A204.1 (cell line): ENCODE results near the gene MCM9.

ENCODE experiments used
- FAIRE-seq: peaks from 2 replicates; lab custom pipeline; 2012; peaks lifted over from hg19 to GRCh38; lab: Jason Lieb, UNC

The MCM9 gene

GRCh38 chr6:118932421-118932820 lies 2.5 kb downstream of the MCM9 start:
- FAIRE-seq, result no peak

- no peak for FAIRE-seq
Observed at GRCh38 chr6:118931436-118931835, 3.5 kb downstream of the MCM9 start.

DNA sequence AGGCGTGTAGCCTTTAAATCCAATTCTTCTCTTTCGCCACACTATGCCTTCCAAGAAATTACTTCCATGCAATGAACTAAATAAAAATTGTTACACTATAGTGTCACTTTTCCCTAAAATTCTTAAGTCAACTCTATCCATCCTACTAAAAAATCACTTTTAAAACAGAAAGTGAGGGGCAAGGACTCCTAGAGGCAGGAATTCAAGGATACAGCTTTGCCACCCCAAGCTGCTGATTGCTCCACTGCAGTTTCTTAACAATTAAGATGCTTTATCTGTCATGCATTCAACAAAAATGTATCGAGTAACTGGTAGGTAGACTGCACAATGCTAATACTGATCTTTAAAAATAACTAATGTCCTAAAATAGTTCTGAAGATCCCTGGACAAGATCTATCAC lies 4.3 kb downstream of the MCM9 start:
- no peak for FAIRE-seq

- FAIRE-seq, result no peak
Observed at GRCh38 chr6:118923035-118923434, 11.9 kb downstream of the MCM9 start.

DNA sequence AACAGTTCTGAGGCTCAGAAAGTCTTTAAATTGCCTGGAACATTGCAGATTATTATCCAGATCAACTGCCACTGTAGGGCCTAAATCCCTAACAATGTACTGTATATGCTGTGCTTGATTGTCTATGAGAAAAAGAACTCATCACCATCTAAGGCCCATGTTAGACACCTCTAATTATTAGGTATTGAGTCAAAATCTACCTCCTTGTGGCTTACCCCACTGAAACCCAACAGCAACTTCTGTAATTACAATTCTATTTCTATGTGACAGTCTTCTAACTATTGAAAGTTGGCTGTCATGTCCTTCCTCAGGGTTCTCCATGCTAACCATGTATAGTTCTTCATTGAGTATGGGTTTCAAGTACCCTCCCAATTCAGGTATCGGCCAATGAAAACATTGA lies 13.9 kb downstream of the MCM9 start:
- no peak for FAIRE-seq

DNA sequence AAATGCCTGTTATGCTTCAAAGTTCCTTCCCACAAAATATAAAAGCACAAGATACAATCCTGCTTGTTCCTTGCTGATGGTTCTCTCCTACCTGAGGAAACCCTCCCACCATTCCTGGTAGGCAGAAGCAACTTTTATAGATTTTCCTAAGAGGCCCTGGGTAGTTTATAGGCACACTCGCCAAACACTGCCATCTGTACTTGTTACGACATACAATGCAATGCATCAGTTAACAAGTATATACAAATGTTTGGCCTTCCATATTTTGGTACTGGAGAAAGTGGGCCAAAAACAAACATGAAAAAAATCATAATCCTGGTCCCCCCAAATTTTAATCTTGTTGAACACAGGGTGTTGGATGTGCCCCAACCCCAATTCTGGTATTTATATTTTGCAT lies 16.6 kb downstream of the MCM9 start:
- no peak for FAIRE-seq

DNA sequence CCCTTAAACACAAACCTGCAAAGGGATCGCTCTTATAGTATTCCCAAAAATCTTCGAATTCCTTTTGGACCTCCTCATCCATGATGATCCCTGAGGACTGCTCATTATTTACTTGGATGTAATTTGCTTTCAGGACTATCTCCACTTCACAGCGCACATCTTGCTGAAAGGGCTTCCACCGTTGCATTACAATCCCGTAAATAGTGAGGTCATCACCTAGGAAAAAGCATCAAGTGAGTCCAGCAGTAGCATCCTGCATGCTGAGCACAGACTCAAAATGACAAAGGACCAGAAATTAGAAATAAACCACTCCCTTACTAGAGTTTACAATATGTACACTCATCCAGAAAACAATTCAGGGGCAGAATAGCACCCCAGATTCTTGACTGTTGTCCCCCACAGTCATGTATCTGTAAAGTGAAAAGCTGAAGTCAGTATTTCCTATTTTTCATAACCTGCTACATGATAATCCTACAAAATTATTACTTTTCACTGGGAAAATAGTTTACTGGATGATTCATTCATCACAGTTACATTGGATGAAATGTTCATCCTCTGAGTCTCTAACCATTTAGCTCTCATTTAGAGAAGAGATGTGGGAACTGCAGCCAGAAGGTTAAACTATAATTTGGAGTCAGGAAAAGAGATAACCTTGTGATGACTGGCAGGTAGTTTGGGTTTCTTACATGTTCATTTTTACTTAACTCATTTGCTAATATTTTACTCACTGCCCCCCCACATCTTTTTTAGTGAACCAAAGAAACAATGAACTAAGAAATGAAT lies 17.2 kb downstream of the MCM9 start:
- no peak for FAIRE-seq

- FAIRE-seq, result no peak
Observed at GRCh38 chr6:118914598-118914997, 20.4 kb downstream of the MCM9 start.

DNA sequence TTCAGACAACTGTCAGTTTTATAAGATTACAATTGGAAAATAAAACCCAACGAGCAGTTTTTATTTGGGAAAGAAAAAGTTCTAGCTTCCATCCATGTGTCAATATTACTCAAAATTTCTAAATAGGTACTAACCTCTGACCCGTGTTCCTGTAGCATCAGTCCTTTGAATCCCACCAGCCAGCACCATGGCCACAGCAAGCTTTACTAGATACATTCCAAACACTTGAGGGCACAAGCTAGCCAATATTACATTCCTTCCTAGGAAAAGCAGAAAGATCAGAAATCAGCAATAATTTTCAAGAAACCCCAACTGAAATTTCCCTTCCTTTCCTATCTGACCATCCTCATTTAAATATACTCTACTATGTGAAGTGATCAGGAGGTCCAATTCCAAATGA lies 21.8 kb downstream of the MCM9 start:
- FAIRE-seq, result no peak

DNA sequence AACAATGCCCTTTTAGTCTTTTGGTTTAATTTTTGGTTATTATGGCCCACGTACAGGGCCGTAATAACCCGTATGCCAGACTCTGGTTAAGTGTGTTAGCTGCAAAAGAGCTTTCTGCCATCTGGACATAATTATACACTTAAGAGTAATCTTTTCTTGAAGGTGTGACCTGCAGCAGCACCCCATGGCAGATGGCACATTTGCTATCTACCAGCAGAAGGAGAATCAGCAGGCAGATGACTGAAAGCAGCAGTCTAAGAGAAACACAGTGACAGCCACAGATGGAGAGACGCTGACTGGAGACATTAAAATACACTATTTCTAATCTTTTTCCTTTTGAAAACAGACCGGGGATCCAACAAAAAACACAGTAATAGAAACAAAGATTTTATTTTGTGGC lies 22.3 kb downstream of the MCM9 start:
- no peak for FAIRE-seq

DNA sequence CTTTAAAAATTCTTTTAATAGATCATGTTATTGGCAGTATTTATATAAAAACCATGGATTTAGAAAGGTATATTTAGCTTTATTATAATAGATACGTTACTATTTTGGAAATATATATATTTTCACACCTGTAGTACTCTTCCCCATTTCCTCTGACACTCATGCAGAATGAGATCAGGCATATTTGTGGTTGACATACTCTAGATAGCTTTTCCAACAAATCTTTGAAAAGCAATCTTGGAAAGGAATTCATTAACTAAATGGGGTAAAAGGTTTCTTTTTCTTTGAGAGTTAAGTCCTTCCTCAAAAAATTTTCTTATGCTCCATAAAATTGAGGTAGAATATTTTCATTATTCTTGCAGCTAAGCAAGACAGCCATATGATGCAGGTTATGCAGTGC lies 26.5 kb downstream of the MCM9 start:
- no peak for FAIRE-seq

GRCh38 chr6:118905851-118906250 lies 29.1 kb downstream of the MCM9 start:
- no peak for FAIRE-seq

DNA sequence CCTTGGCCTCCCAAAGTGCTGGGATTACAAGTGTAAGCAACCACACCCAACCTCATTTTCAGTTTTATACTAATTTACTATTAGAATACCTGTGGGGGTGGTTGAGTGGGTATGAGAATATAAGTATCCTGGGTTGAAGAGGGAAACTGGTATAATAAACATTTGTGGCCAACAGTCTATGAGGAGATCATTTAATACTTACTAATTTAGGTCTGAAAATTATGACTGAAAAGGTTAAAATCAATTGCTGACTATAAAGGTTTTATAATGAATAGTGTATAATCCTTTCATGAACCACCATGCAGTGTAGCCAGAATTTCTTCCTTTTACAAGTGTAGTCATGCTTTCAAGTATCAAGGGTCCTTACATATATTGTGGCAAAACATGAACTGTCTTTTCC lies 29.9 kb downstream of the MCM9 start:
- FAIRE-seq, result no peak

DNA sequence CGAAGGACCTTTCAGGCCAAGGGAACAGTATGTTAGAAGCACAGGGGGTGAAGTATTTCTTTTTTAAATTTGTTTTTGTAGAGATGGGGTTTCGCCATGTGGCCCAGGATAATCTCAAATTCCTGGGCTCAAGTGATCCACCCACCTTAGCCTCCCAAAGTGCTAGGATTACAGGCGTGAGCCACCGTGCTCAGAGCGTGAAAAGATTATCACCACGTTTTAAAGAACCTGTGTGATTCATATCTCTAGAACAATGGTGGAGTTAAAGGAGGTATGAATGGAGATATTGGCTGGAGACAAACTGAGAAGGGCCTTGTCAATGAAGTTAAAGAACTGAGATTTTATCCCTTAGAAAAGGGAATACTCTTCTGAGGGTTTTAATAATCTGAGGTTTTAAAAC lies 31.3 kb downstream of the MCM9 start:
- FAIRE-seq, result no peak

GRCh38 chr6:118903138-118903537 lies 31.8 kb downstream of the MCM9 start:
- no peak for FAIRE-seq

- FAIRE-seq, result no peak
Observed at GRCh38 chr6:118902726-118903125, 32.2 kb downstream of the MCM9 start.

- FAIRE-seq, result no peak
Observed at GRCh38 chr6:118899948-118900347, 35.0 kb downstream of the MCM9 start.

- FAIRE-seq, result no peak
Observed at GRCh38 chr6:118897386-118897785, 37.6 kb downstream of the MCM9 start.

DNA sequence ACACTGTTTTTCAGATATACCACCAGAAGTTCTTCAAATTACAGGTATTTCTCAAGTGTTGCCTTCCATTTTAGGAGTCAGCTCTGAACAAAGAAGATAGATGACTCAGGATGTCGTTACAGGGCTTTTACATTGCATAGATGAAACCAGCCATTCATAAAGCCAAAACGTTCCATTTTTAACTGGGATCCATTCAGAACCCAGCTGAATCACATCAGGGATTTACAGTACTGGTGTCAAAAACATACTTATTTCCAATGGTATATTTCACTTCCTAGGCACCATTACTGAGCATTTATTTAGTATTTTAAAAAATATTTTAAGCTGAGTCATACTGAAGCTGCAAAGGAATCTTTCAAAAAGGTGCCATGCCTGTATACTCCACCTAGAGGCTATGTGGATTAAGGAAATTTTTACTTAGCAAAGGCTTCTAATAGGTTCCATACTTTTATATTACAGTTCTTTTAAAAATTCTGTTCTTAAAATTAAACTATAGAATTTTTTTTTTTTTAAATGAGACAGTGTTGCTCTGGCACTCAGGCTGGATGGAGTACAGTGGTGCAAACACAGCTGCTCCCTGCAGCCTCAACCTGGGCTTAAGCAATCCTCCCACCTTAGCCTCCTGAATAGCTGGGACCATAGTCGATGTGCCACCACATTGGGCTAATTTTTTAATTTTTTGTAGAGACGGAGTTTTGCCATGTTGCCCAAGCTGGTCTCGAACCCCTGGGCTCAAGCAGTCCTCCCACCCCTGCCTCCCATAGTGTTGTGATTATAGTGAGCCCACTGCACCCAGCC lies 38.4 kb downstream of the MCM9 start:
- peak; percentile 57 for FAIRE-seq

GRCh38 chr6:118895859-118896258 lies 39.1 kb downstream of the MCM9 start:
- no peak for FAIRE-seq

- no peak for FAIRE-seq
Observed at GRCh38 chr6:118895261-118895560, 39.7 kb downstream of the MCM9 start.

- no peak for FAIRE-seq
Observed at GRCh38 chr6:118894425-118895260, 40.3 kb downstream of the MCM9 start.

- peak; percentile 88 for FAIRE-seq
Observed at GRCh38 chr6:118893807-118894424, 41.0 kb downstream of the MCM9 start, which contains the start of gene ASF1A. TSS of gene ASF1A (plus strand) at chr6:118894152. CDS start at chr6:118894414, 262 bp downstream.
